NCI-H1417 (cell line): ENCODE data around the gene NKX6-2.
"Not testable (repeated sequence)": the region's sequence is repeated elsewhere in the genome, so short reads cannot be mapped to it uniquely, and the experiment has no call there.

ENCODE experiments used
- DNase-seq, 3 experiments: peaks; one replicate each; lab custom pipeline; 2025; lab: John Stamatoyannopoulos, UW

Gene NKX6-2

GRCh38 chr10:132797986-132798385 lies 12.0 kb upstream of the NKX6-2 start:
- not testable (repeated sequence) for DNase-seq

- DNase-seq: peak in 1 of 3 experiments; percentile 28
These were observed 10.9 kb upstream of the NKX6-2 start for GRCh38 chr10:132796846-132797245.

GRCh38 chr10:132793871-132794849 lies 8.2 kb upstream of the NKX6-2 start:
- DNase-seq: peak; percentile 9 to 53 (median 19)

- DNase-seq: no peak
These were observed 7.3 kb upstream of the NKX6-2 start for GRCh38 chr10:132793213-132793612.

GRCh38 chr10:132792796-132793195 lies 6.8 kb upstream of the NKX6-2 start:
- no peak for DNase-seq

GRCh38 chr10:132792099-132792498 lies 6.2 kb upstream of the NKX6-2 start:
- not testable (repeated sequence) for DNase-seq

- DNase-seq: no peak
These were observed 5.2 kb upstream of the NKX6-2 start for GRCh38 chr10:132790934-132791829.

GRCh38 chr10:132790470-132790869 lies 4.5 kb upstream of the NKX6-2 start:
- no peak for DNase-seq

GRCh38 chr10:132789659-132790148 lies 3.8 kb upstream of the NKX6-2 start:
- no peak for DNase-seq

GRCh38 chr10:132788831-132789219 lies 2.9 kb upstream of the NKX6-2 start:
- no peak for DNase-seq

- no peak for DNase-seq
These were observed 2.4 kb upstream of the NKX6-2 start for GRCh38 chr10:132788180-132788830.

- DNase-seq: no peak
These were observed 1.7 kb upstream of the NKX6-2 start for GRCh38 chr10:132787495-132788179.

GRCh38 chr10:132786884-132787494 lies 1.0 kb upstream of the NKX6-2 start:
- DNase-seq: no peak

- no peak for DNase-seq
These were observed 533 bp upstream of the NKX6-2 start for GRCh38 chr10:132786476-132786883.

GRCh38 chr10:132784866-132785722 lies 853 bp downstream of the NKX6-2 start:
- no peak for DNase-seq

GRCh38 chr10:132783940-132784865 lies 1.7 kb downstream of the NKX6-2 start:
- no peak for DNase-seq

- DNase-seq: no peak
These were observed 2.6 kb downstream of the NKX6-2 start for GRCh38 chr10:132783165-132783939.

- DNase-seq: no peak
These were observed 4.4 kb downstream of the NKX6-2 start for GRCh38 chr10:132781556-132781955.
